HAP-1 (cell line): Measurements from ENCODE around the gene FOXP4.

Source experiments
- DNase-seq, 2 experiments: peaks; one replicate each; pipeline ENCODE4 v3.0.0-alpha.2; 2016 to 2020; ENCODE audit warnings: low spot score in 2 of 2
- H3K27me3 ChIP-seq: fragments of 250-450 bp; sonication (Bioruptor Pico); 2 replicates; pipeline ENCODE4 v1.5.1; 2020; ENCODE audit warnings: low read depth, mild to moderate bottlenecking, moderate library complexity
- H3K36me3 ChIP-seq: fragments of 250-450 bp; sonication (Bioruptor Pico); replicated peaks from 2 replicates; pipeline ENCODE4 v1.5.1; 2020; ENCODE audit warnings: mild to moderate bottlenecking
- H3K4me1 ChIP-seq: fragments of 250-450 bp; sonication (Bioruptor Pico); 2 replicates; pipeline ENCODE4 v1.5.1; 2020; ENCODE audit warnings: mild to moderate bottlenecking
- H3K4me3 ChIP-seq: fragments of 250-450 bp; sonication (Bioruptor Pico); 2 replicates; pipeline ENCODE4 v1.5.1; 2020; ENCODE audit warnings: mild to moderate bottlenecking, moderate library complexity
- H3K9me3 ChIP-seq: fragments of 250-450 bp; sonication (Bioruptor Pico); 2 replicates; pipeline ENCODE4 v1.5.1; 2020; ENCODE audit warnings: mild to moderate bottlenecking, moderate library complexity
- in situ Hi-C: fragments of 300-500 bp; cut with MboI; formaldehyde crosslinking; loops from 3 replicates; pipeline ENCODE4 v1.14.3; 2020; ENCODE audit warnings: low sequenced_read_pairs, inconsistent platforms, mixed read lengths

The FOXP4 gene

DNA sequence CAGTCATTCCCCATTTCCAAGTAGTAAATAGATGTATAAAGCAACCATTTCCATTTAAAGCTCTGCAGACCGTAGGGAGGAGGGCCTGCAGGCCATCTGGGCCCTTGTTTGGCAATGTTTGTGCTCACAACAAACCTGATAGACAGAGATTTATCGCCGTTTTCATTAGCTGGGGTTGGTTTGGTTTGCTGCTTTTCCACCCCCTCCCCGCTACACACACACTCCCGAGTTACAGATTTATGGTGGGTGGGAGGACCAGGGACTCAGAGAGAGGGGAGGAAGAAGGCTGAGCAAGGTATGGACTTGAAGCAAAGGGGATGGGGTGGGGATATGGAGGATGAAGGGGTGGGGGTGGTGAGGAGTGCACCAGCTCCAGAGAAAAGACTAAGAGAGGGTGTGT lies 36.6 kb upstream of the FOXP4 start:
- no peaks in the 10 kb centered on the region for H3K36me3 ChIP-seq
- peaks cover 7% of the 10 kb centered on the region for H3K4me1 ChIP-seq
- no peaks in the 10 kb centered on the region for H3K27me3 ChIP-seq
- in situ Hi-C loops: no loop called here
- no peaks in the 10 kb centered on the region for H3K9me3 ChIP-seq
- no peak for DNase-seq
- H3K4me3 ChIP-seq: no peak overlapping the region

DNA sequence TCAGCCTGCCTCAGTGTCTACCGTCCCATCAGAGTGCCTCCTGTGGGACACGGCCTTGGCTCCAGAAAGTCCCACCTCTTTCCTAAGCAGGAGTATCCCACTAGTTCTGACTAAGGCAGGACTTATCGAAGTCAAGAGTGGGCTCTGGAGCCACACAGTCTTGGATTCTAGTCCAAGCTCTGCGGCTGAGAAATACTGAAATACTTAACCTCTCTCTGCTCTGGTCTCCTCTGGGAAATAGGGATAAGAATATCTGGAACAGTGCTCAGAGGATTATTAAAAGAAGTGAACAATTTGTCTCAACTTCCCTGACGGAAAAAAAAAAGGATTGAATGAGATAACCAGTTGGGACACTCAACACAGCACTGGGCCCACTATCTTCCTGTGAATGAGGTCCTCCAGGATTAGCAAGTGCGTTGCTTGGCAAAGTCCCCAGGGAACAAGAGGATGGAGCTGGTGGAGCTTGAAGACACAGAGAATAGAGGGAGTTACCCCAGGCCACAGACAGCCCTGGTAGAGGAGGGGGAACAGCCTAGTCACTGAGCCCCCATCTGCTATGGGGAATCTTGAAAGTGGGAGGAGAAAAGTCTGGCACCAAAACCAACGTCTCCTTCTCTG lies 34.6 kb upstream of the FOXP4 start:
- Histone ChIP-seq H3K27me3 (no peaks in the 10 kb centered on the region), H3K4me3 (no peak overlapping the region), H3K4me1 (no peaks in the 10 kb centered on the region), H3K36me3 (no peaks in the 10 kb centered on the region), H3K9me3 (no peaks in the 10 kb centered on the region)
- DNase-seq: no peak
- in situ Hi-C loops: no loop called here

DNA sequence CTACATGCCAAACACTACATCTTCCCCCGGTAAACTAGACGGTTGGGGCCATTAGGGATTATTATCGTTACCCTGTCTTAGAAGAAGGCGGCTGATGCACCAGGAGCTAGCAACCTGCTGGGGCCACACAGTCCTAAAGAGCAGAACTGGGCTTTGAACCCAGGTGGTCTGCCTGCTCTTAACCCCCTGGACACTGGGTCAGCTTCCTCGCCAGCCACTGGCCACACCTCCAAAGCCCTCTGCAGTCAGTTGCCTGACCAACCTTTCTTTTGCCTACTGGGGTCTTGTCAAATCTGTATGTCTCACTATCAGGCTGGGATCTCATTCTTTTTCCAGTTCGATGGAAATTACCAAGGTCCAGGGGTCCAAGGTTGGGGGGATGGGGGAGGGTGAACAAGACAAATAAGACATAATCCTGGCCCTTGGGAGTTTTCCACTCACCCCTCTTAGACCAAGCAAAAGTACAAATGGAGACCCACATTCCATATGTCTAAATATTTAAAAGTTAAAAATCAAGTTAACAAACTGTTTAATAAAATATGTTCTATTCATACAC lies 34.0 kb upstream of the FOXP4 start:
- no peak for DNase-seq
- Histone ChIP-seq H3K4me3 (no peak overlapping the region), H3K36me3 (no peaks in the 10 kb centered on the region), H3K27me3 (no peaks in the 10 kb centered on the region), H3K9me3 (no peaks in the 10 kb centered on the region), H3K4me1 (no peaks in the 10 kb centered on the region)
- in situ Hi-C loops: no loop called here

DNA sequence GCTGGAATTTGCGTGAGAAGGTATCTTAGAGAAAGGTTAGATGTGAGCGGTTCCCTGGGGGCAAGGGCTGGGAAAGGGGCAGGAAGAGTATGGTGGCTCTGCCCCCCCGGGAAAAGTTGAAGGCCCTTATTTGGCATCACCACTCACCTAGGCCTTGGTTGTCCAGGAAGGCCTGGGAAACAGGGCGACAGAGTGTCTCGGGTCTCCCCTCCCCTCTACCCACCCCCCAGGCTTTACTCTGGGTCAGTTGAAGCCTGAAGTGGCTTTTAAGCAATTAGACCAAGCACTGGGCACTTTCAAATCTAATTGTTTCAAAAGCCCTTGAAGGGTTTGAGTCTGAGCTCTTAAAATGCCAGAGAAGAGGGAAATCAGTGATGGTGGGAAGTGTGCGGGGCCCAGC lies 30.2 kb upstream of the FOXP4 start:
- H3K4me1 ChIP-seq: no peaks in the 10 kb centered on the region
- H3K36me3 ChIP-seq: no peaks in the 10 kb centered on the region
- H3K4me3 ChIP-seq: no peak overlapping the region
- no peaks in the 10 kb centered on the region for H3K9me3 ChIP-seq
- no peak for DNase-seq
- H3K27me3 ChIP-seq: no peaks in the 10 kb centered on the region
- in situ Hi-C loops: no loop called here

DNA sequence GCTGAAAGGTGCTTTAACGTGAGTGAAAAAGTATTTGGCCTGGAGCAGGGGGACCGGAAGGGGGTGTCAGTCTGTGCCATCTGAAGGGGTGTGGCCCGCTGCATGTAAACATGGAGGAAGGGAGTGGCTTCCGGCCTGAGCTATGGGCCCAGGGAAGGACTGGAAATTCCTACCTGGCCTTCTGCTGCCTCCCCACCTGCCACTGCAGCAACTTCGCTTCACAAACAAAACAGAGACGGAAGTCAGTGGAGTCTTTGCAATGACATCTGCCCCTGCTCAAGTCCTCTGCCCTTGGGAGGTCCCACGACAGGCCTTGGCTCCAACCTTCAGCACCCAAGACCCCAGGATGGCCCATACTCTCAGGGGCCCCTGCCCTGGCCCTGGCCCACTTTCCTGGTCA lies 28.1 kb upstream of the FOXP4 start:
- no peaks in the 10 kb centered on the region for H3K9me3 ChIP-seq
- in situ Hi-C loops: no loop called here
- no peaks in the 10 kb centered on the region for H3K4me1 ChIP-seq
- H3K4me3 ChIP-seq: no peak overlapping the region
- no peaks in the 10 kb centered on the region for H3K27me3 ChIP-seq
- H3K36me3 ChIP-seq: no peaks in the 10 kb centered on the region
- DNase-seq: no peak

DNA sequence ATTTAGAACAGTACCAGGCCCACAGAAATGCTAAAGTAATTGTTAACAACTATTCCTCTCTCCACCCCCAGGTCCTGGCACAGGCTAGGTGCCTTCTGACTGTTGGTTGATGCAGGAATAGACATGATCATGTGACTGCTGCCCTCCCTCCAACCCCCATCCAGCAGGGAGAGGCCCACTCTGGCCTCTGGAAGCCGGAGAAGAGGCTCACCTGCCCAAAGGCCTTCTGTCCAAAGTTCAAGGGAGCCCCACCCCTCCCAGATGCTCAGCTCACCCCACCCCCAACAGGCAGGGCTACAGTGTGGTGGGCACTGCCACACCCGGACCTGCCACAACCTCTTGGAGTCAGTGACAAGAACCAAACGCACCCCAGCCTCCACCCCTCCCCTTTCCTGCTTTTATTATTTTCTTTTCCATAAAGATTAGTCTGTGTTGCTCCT lies 26.9 kb upstream of the FOXP4 start:
- Histone ChIP-seq H3K36me3 (no peaks in the 10 kb centered on the region), H3K9me3 (no peaks in the 10 kb centered on the region), H3K27me3 (no peaks in the 10 kb centered on the region), H3K4me1 (peaks cover 3% of the 10 kb centered on the region; the same call in 1 of the 2 replicates), H3K4me3 (no peak overlapping the region)
- in situ Hi-C loops: no loop called here
- no peak for DNase-seq

DNA sequence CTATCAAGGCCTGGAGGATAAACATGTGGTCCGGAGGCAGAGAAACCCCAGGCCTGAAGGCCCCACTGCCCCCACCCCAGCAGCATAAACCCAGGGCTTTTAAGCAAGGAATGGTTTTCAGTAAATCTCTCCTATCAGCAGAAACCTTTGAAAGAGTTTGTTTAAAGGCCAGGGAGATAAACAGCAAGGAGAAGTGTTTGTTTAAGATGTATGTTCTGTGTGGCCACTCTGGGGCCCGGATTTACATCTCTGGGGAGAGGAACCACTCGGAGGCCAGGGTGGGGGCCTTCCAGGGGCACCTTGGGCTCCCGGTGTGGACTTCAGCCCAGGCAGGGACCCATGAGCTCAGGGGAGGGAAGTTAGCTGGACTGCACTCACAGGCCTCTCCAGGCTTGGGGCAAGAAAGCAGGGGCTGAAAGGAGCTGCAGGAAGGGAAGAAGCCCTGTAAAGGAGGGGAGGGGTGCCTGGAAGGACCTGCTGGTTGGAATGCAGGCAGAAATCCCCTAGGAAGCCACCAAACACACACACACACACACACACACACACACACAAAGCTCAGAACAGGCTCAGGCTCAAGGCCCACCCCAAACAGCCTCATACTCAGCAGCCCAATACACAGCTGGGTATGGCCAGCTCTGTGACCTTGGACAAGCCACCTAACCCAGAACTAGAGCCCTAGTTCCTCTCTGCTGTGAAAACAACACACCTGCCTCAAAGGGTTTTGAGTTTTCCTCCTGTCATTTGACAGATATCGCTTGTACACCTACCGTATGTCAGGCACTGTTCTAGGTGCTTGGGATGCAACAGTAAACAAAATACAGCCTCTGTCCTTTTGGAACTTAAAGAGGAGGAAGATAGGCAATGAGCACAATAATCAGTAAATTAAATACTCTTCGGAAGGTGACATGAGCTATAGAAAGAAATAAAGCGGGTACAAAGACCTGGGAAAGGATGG lies 26.2 kb upstream of the FOXP4 start:
- no peak overlapping the region for H3K4me3 ChIP-seq
- no peaks in the 10 kb centered on the region for H3K27me3 ChIP-seq
- no peak for DNase-seq
- in situ Hi-C loops: no loop called here
- no peaks in the 10 kb centered on the region for H3K36me3 ChIP-seq
- H3K9me3 ChIP-seq: no peaks in the 10 kb centered on the region
- peaks cover 3% of the 10 kb centered on the region; the same call in 1 of the 2 replicates for H3K4me1 ChIP-seq

DNA sequence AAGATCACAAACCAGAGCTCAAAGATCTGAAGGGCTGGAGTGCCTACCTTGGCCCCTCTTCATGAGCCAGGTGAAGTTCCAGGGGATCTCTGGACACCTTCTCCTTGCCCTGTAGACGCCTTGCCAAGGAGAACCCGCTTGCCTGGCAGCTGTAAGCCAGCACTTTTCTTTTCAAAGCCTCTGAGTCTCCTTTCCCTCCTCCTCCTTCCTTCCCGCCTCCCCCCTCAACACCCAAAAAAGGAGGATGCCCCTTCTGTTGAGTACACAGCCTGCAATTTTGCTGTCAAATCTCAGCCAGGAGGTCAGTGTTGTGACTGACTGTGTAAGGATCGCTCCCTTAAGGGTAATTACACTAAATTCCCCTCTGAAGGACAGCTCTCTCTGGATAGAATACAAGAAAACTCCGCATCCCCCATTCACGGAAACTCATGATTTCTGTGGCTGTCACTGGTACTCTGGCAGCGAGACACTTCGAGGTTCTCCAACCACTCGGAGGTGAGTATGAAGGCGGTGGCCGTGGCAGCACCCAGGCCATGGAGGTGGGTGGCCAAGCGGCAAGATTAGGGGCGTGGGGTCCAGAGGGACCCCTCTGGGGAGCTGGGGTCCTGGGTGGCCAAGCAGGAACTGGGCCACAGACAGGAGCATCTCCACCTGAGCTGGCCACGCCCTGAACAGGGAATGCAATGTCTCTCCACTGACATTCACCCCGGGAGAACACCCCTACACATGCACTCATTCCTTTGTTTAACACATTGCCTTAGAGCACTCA lies 23.2 kb upstream of the FOXP4 start:
- Histone ChIP-seq H3K4me1 (peaks cover 3% of the 10 kb centered on the region; the same call in 1 of the 2 replicates), H3K4me3 (no peak overlapping the region), H3K27me3 (no peaks in the 10 kb centered on the region), H3K36me3 (no peaks in the 10 kb centered on the region), H3K9me3 (no peaks in the 10 kb centered on the region)
- in situ Hi-C loops: no loop called here
- DNase-seq: no peak

DNA sequence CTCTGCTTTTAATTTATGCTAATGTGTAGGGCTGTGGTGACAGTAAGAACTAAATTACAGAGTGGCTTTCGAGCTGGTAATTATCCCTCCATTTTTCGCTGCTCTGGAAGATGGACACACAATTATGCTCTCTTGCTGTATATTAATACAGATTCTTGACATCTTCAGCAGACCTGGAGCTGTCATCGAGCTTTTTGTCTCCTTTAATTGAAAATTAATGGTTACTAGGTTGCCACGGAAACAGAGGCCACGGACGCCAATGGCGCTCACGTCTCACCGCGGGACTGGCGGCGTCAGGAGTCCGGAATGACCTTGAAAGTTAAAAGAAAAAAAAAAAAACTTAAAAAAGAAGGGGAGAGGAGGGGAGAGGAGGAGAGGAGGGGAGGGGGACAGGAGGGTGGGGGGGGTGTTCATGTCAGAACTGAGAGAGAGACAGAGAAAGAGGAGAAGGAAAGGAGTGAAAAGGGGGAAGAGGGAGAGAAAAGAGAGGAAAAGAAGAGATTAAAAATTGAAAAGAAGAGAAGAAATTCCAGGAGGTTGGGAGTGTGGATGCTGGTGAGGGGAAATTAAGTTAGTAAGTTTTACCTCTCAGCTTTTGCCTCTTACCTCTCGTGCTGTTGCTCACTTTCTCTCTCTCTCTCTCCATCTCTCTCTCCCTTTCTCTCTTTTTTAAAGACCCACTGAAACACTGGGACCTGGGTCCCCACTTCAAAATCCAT lies 22.1 kb upstream of the FOXP4 start:
- peaks cover 3% of the 10 kb centered on the region; the same call in 1 of the 2 replicates for H3K4me1 ChIP-seq
- H3K4me3 ChIP-seq: no peak overlapping the region
- DNase-seq: no peak
- no peaks in the 10 kb centered on the region for H3K9me3 ChIP-seq
- H3K36me3 ChIP-seq: no peaks in the 10 kb centered on the region
- H3K27me3 ChIP-seq: no peaks in the 10 kb centered on the region
- in situ Hi-C loops: no loop called here

DNA sequence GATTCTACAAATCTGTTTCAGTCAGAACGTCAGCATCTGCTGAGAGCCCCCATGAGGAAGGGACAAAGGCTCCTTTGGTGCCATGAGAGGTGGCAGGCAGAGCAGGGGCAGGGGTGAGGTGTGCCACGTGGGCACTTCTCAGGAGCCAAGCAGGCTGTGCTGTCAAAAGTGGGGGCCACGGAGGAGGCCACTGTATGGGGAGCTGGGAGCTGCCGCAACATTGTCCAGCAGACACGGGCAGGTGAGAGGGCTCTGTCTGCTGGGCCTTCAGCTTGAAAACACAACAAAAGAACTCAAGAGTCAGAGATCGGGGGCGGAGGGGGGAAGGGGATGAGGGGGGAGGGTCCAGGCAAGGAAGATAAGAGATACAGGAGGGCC lies 21.6 kb upstream of the FOXP4 start:
- in situ Hi-C loops: no loop called here
- Histone ChIP-seq H3K27me3 (no peaks in the 10 kb centered on the region), H3K4me3 (no peak overlapping the region), H3K9me3 (no peaks in the 10 kb centered on the region), H3K4me1 (peaks cover 3% of the 10 kb centered on the region; the same call in 1 of the 2 replicates), H3K36me3 (no peaks in the 10 kb centered on the region)
- no peak for DNase-seq

DNA sequence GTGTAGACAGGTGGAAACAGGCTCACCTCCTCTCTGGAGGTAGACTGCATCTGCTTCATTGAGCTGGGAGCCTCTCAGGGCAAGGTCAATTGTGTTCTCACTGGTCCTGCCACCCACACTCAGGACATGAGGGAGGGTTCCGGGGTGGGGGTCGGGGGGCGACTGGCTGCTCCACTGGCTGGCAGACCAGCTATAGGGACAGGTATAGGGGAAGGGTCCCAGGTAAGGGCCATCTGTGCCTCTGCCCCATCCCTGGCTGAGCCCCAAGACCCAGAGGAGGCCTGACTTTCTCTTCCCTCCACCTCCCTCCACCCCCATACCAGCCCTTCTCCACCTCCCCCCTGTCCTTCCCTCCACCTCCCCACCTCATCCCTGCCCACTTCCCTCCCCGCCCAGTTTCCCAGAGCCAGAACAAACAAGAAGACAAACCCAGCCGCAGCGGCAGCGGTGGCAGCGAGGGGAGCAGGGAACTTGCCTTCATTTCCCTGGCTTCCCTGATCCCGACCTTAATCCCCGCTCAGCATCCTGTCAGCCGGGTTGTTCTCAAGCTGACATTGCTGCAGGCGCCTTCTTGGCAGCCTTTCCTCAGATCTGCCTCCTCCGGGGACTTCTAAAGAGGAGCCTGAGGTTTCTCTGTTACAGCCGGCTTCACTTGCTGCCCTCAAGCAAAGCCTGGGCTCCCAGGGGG lies 18.3 kb upstream of the FOXP4 start:
- Histone ChIP-seq H3K4me1 (peaks cover 3% of the 10 kb centered on the region; the same call in 1 of the 2 replicates), H3K9me3 (no peaks in the 10 kb centered on the region), H3K4me3 (no peak overlapping the region), H3K36me3 (no peaks in the 10 kb centered on the region), H3K27me3 (no peaks in the 10 kb centered on the region)
- no peak for DNase-seq
- in situ Hi-C loops: no loop called here

DNA sequence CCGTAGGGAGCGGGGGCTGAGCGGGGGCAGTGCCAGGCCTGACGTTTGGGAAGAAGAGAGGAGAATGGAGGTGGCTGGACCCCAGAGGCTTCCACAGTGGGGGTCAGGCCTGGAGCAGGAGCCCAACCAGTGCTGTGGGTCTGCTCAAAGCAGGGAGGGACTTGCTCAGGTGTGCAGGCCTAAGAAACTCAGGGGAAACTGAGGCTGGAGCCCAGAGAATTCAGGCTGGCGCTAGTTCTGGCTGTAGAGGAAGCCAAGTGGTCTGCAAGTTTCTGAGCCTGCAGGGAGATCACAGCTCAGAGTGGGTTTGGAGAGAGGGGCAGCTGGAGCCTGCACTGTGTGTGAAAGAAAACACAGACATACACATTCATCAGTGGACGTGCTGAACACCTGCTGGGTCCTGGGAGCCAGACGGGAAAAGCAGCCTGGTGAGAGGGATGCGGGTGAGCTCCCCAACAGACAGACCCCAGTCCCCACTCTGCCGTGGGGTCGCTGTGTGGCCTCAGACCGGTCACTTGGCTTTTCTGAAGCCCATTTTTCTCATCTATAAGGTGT lies 17.7 kb upstream of the FOXP4 start:
- Histone ChIP-seq H3K4me3 (no peak overlapping the region), H3K27me3 (no peaks in the 10 kb centered on the region), H3K4me1 (peaks cover 3% of the 10 kb centered on the region; the same call in 1 of the 2 replicates), H3K9me3 (no peaks in the 10 kb centered on the region), H3K36me3 (no peaks in the 10 kb centered on the region)
- in situ Hi-C loops: no loop called here
- no peak for DNase-seq
